Measurements from ENCODE around the gene P2RY11. TPM values are rescaled to one million over a fixed set of nuclear protein-coding genes. Genes with fewer than 3 reads are reported as not detected.

P2RY11 gene, protein sequence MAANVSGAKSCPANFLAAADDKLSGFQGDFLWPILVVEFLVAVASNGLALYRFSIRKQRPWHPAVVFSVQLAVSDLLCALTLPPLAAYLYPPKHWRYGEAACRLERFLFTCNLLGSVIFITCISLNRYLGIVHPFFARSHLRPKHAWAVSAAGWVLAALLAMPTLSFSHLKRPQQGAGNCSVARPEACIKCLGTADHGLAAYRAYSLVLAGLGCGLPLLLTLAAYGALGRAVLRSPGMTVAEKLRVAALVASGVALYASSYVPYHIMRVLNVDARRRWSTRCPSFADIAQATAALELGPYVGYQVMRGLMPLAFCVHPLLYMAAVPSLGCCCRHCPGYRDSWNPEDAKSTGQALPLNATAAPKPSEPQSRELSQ
- 10 to 100 TPM in 1 of 2 donors, 1 to 10 TPM in 1; 4.5 to 11.6 TPM for total RNA-seq

GRCh38 chr19:10111405-10111811 is at the start of gene P2RY11:
Gene P2RY11 (plus strand): TSS chr19:10111693. CDS start chr19:10111722, 29 bp downstream.
- H3K27ac ChIP-seq, result peak within 1 kb of the TSS in 1 of 2 donors; percentile 30
- TF ChIP-seq CTCF (IDR thresholded peaks at IDR 0.05), result no peak
- peak within 1 kb of the TSS; percentile 16 for H3K4me3 ChIP-seq
- DNase-seq (ENCODE audit: low spot score) (no peak), ATAC-seq (ENCODE audit: insufficient number of reproducible peaks, low FRiP score, low read depth) (no peak)
- H3K27me3 ChIP-seq (replicated peaks; ENCODE audit: insufficient read depth), result no peaks in the 10 kb centered on the region
- no peaks in the 10 kb centered on the region for H3K9me3 ChIP-seq
- peaks cover 8 to 10% of the 10 kb centered on the region in 2 donors for H3K4me1 ChIP-seq (ENCODE audit: control insufficient read depth in 1 of 2, low read depth in 2 of 2)
- peaks cover 59% of the 10 kb centered on the region for H3K36me3 ChIP-seq

- no peaks in the 10 kb centered on the region for H3K27me3 ChIP-seq (replicated peaks; ENCODE audit: insufficient read depth)
- DNase-seq (ENCODE audit: low spot score) (no peak), ATAC-seq (ENCODE audit: insufficient number of reproducible peaks, low FRiP score, low read depth) (no peak)
- TF ChIP-seq CTCF (IDR thresholded peaks at IDR 0.05), result no peak
- H3K9me3 ChIP-seq, result no peaks in the 10 kb centered on the region
- H3K4me1 ChIP-seq (ENCODE audit: control insufficient read depth in 1 of 2, low read depth in 2 of 2), result no peaks in the 10 kb centered on the region
- no peak overlapping the region for H3K4me3 ChIP-seq
- H3K27ac ChIP-seq, result no peak overlapping the region
- H3K36me3 ChIP-seq, result no peaks in the 10 kb centered on the region
These were observed 49.7 kb upstream of the P2RY11 start for GRCh38 chr19:10061717-10062310.

DNA sequence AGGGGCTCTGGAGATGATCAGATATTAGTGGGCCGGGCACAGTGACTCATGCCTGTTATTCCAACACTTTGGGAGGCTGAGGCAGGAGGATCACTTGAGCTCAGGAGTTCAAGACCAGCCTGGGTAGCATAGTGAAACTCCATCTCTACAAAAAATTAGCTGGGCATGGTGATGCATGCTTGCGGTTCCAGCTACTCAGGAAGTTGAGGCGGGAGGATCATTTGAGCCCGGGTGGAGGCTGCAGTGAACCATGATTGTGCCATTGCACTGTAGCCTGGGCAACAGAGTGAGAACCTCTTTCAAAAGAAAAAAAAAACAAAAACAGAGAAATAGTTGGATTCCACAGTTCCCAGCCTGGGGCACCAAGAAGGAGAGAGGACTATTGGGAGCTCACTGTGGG is 43.3 kb upstream of the P2RY11 start:
- TF ChIP-seq CTCF (IDR thresholded peaks at IDR 0.05), result no peak
- no peak for ATAC-seq (ENCODE audit: insufficient number of reproducible peaks, low FRiP score, low read depth)
- H3K27ac ChIP-seq, result no peak overlapping the region
- H3K36me3 ChIP-seq, result no peaks in the 10 kb centered on the region
- no peaks in the 10 kb centered on the region for H3K27me3 ChIP-seq (replicated peaks; ENCODE audit: insufficient read depth)
- no peaks in the 10 kb centered on the region for H3K4me1 ChIP-seq (ENCODE audit: control insufficient read depth in 1 of 2, low read depth in 2 of 2)
- no peak for DNase-seq (ENCODE audit: low spot score)
- no peaks in the 10 kb centered on the region for H3K9me3 ChIP-seq
- no peak overlapping the region for H3K4me3 ChIP-seq

DNA sequence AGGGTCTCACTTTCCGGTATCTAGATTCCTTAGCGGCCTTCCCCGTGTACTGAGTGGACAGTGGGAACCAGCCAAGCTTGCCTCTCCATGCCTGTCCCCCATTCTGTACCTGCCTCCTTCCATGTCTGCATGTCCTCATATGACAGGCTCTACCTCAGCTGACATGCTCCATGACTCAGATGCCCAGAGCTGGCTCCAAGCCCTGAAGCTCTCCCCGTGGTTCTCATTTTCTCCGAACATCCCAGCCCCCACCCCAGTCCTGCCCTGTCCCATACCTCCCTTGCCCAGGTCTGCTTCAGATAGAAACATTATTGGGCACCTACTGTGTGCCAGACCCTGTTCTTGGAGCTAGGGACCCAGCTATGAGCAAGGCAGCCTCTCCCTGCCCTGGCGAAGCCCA is 42.4 kb upstream of the P2RY11 start:
- H3K4me1 ChIP-seq (ENCODE audit: control insufficient read depth in 1 of 2, low read depth in 2 of 2), result no peaks in the 10 kb centered on the region
- TF ChIP-seq CTCF (IDR thresholded peaks at IDR 0.05), result no peak
- no peaks in the 10 kb centered on the region for H3K27me3 ChIP-seq (replicated peaks; ENCODE audit: insufficient read depth)
- ATAC-seq (ENCODE audit: insufficient number of reproducible peaks, low FRiP score, low read depth), result no peak
- no peak overlapping the region for H3K4me3 ChIP-seq
- no peaks in the 10 kb centered on the region for H3K36me3 ChIP-seq
- H3K27ac ChIP-seq, result no peak overlapping the region
- peaks cover 2% of the 10 kb centered on the region for H3K9me3 ChIP-seq
- DNase-seq (ENCODE audit: low spot score), result no peak

- H3K27ac ChIP-seq, result no peak overlapping the region
- peaks cover 3% of the 10 kb centered on the region for H3K9me3 ChIP-seq
- H3K36me3 ChIP-seq, result no peaks in the 10 kb centered on the region
- H3K4me3 ChIP-seq, result no peak overlapping the region
- DNase-seq (ENCODE audit: low spot score), result no peak
- H3K4me1 ChIP-seq (ENCODE audit: control insufficient read depth in 1 of 2, low read depth in 2 of 2), result no peaks in the 10 kb centered on the region
- H3K27me3 ChIP-seq (replicated peaks; ENCODE audit: insufficient read depth), result no peaks in the 10 kb centered on the region
- TF ChIP-seq CTCF (IDR thresholded peaks at IDR 0.05), result no peak
- no peak for ATAC-seq (ENCODE audit: insufficient number of reproducible peaks, low FRiP score, low read depth)
These were observed 40.6 kb upstream of the P2RY11 start for GRCh38 chr19:10070730-10071446.

Data from thoracic aorta (tissue), 2 donors.